HG03439 (cell line): ENCODE results near the gene ZNF827.

Experiments used
- ATAC-seq: cut with Tn5 transposase; IDR thresholded peaks from one replicate; pipeline ENCODE4 v1.9.1; 2021; ENCODE audit warnings: mild to moderate bottlenecking, moderate library complexity; ENCODE audit not compliant: unreplicated experiment

Gene ZNF827

GRCh38 chr4:145808848-145809512 is 129.6 kb downstream of the ZNF827 start:
- ATAC-seq, result peak; percentile 4

- ATAC-seq, result peak; percentile 78
These were observed 130.5 kb downstream of the ZNF827 start for GRCh38 chr4:145808021-145808650.

- no peak for ATAC-seq
These were observed 133.1 kb downstream of the ZNF827 start for GRCh38 chr4:145805490-145805889.

DNA sequence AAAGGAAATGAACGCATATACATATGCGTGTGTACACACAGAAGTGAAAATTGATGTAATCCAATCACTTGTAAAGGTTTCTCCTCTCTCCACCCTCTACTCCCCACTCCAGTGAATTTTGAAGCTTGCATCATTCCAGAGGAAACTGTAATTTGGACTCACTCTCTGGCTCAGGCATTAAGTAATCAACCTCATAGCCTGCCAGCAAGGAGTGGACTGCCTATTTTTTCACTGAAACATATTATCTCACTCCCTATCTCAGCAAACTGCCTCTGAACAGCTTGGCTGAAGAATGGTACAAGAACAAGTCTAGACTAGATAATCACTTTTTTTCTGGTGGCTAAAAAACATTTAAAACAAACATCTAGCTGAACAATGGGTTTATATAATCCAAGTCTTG is 134.5 kb downstream of the ZNF827 start:
- no peak for ATAC-seq

GRCh38 chr4:145799223-145799622 is 139.4 kb downstream of the ZNF827 start:
- ATAC-seq, result no peak

- no peak for ATAC-seq
These were observed 141.3 kb downstream of the ZNF827 start for GRCh38 chr4:145797278-145797677.

GRCh38 chr4:145796346-145796745 is 142.3 kb downstream of the ZNF827 start:
- ATAC-seq, result no peak

- ATAC-seq, result no peak
These were observed 143.1 kb downstream of the ZNF827 start for GRCh38 chr4:145795521-145795920.

GRCh38 chr4:145792429-145792828 is 146.2 kb downstream of the ZNF827 start:
- ATAC-seq, result no peak

GRCh38 chr4:145791988-145792387 is 146.6 kb downstream of the ZNF827 start:
- ATAC-seq, result no peak

DNA sequence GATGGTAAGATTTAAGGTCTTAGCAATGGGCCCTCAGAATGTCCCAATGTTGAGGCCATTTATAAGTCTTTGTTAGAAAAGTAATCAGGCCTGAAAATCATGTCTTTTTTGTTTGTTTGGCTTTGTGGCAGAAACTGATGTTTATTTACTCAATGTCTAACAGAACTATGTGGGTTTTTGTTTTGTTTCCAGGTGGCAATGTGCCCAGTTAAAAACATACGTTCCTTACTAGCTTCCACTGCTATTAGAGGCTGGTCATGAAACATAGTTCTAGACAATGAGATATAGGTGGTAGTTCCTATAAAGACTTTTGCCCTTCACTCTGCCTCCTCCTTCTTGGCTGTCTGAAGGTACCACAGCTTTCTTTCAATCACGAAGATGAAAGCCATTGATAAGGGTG is 149.9 kb downstream of the ZNF827 start:
- no peak for ATAC-seq

- no peak for ATAC-seq
These were observed 151.8 kb downstream of the ZNF827 start for GRCh38 chr4:145786830-145787229.

GRCh38 chr4:145786261-145786660 is 152.4 kb downstream of the ZNF827 start:
- ATAC-seq, result no peak

DNA sequence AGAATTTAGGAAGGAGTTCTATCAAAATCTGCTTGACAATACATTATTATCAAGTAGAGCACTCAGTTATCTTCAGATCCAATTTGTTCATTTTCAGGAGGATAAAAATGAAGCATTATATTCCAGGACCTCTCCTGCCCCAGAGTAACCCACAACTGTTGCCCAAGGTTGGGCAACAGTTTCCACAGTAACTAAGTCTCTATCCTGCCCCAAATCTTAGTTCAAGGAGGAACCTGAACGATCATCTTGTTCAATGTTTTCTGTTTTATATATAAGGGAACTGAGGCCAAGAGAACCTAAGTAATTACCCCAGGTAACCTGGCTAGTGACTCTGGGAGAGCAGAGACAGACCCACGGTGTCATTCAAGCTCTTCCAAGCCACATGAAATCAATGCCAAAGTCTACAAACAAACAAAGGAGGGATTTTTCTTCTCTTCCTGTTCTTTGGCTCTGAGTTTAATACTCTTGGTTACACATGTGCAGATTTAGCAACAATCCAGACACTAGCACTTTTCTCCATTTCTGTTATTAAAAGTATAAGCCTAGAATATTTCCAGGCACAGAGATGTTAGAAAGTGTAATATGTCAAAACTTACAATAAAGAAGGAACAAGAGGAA is 153.1 kb downstream of the ZNF827 start:
- no peak for ATAC-seq

DNA sequence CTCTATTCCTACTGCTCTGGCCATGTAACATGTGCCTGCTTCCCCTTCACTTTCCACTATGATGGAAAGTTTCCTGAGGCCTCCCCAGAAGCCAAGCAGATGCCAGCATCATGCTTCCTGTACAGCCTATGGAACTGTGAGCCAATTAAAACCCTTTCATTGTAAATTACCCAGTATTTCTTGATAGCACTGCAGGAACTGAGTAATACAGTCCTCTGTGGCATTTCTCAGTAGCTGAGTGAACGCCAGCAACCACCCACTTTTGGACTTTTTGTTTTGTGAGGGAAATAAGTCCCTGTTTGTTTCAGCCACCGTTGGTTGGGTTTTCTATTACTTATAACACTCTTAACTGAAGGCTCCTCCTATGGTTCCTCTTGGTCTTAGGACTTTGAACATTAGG is 154.6 kb downstream of the ZNF827 start:
- no peak for ATAC-seq

GRCh38 chr4:145782756-145783155 is 155.9 kb downstream of the ZNF827 start:
- ATAC-seq, result no peak

- ATAC-seq, result no peak
These were observed 157.3 kb downstream of the ZNF827 start for GRCh38 chr4:145781351-145781750.

DNA sequence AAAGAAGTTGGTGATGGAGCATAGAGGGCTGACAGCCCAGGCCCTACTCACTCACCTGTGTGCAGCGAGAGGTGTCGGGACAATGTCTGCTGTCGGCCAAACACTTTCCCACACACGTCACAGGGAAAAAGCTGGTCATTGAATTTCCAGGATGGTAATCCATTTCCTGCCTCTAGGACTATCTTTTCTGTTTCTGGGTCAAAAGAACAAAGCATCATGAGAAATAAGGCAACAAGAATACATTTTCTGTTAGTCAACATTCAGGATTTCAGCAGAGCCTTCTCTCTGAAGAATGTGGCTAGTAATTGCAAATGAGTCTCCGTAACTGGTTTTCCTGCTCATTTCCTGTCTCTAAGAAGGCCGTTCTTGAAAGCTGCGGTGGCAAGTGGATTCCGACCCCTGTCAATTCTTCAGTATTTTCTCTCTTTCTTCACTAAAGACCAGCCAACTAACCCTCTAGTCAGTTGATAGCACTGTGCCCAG is 159.3 kb downstream of the ZNF827 start:
- ATAC-seq, result no peak

DNA sequence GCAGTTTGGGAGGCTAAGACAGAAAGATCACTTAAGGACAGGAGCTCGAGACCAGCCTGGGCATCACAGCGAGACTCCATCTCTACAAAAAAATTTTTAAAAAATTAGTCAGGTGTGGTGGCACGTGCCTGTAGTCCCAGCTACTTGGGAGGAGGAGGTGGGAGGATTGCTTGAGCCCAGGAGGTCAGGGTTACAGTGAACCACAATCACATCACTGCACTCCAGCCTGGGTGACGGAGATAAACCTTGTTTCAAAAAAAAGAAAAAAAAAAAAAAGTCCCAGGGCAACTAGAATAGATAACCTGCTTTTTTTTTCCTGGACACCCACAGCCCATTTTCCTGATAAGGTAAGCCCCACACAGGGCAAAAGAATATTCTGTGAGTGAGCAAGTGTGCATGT is 162.4 kb downstream of the ZNF827 start:
- no peak for ATAC-seq

DNA sequence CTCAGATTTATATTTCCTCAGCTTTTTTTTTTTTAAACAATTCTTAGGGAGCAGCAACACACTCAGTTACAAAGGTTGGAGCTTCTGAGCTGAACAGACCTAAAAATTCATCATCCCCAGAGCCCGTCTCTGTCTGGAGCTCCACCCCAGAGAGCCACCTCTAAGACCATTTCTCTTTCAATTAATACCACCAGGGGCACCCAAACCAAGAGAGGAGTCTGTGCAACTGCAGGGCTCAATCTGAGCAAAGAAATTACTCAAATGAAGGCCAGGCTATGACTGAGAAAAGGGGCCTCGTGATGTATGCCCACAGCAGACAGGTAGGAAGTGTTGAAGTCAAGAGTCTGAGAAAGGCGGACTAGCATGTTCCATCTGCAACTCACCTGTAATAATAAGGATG is 163.2 kb downstream of the ZNF827 start:
- ATAC-seq, result no peak

GRCh38 chr4:145774473-145774872 is 164.2 kb downstream of the ZNF827 start:
- ATAC-seq, result no peak

DNA sequence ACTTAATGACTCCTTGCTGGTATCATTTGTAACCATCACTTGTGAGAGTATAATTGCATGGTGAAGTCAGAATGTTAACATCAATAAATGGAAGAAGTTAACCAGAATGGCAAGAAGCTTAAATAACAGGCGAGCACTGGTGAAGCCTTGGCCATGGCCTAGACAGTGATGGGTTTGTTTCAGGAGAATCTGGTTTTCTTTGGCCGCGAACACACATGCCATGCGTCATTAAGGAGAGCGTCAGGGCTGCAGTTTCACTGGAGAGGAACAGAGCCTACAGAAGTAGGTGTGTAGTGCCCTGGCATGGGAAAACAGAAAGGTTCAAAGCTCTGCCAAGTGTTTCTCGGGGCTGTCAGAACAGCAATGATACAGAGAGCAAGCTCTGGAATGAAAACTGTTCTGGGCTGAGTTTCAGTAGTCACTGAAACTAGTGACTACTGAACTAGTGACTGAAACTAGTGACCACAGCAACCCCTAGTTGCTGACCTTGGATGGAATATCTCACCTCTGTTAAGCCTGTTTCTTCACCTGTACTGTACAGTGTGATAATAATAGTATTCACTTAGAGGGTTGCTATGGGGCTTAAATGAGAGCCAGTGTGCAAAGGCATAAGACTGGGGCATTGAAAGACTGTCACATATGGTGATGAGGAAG is 164.9 kb downstream of the ZNF827 start:
- peak; percentile 92 for ATAC-seq
